ENCODE data around the gene GNPTAB. TPM values are rescaled to one million over a fixed set of nuclear protein-coding genes. Genes with fewer than 3 reads are reported as not detected.

Gene GNPTAB
- total and polyA plus RNA-seq, 2 of the 13 experiments (the other 11 are each of a cell fraction or from before 2014, with no cell fraction given): 13.6 to 19.4 TPM

DNA sequence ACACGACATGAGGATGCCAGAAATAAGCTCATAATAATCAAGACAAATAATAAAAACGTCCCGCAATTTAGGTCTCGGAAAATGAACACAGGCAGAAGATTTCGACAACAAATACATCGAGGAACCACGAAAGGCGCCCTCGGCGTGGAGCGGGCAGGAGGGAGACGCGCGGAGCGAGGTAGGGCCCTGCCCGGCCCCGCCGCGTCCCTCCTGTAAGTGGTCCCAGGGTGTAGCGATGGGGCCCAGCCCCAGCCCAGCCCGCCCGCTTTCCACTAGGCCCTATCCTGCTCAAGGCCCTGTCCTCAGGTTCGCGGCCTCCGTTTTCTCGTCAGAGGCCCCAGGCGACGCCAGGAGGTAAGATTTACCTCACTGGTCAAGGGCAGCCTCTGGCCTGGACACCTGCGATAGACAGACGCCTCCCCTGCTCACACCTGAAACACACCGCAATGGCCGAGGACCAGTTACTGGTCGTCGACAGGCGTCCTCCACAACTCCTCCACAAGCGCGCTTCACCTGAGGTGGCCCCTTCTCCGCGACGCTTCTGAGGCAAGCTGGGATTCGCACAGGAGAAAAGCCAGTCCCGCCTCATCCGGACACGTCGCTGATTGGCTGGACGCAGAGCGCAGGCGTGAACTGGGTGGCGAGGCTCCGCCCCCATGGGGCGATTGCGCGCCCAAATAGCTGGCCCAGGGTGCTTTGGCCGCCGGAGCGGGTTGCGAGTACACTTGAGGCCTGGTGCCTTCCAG, 91.7 kb downstream of the GNPTAB start, which contains the start of gene SYCP3 (continued):
- no peak for TF ChIP-seq PRDM4 (CRISPR knock-in tag; IDR thresholded peaks at IDR 0.05; ENCODE audit: borderline replicate concordance)
- TF ChIP-seq ZNF138 (CRISPR knock-in tag; IDR thresholded peaks at IDR 0.05; ENCODE audit: low read depth): no peak
- no peak for TF ChIP-seq ZFP62 (CRISPR knock-in tag; IDR thresholded peaks at IDR 0.05)
- no peak for TF ChIP-seq TP53 (CRISPR knock-in tag; conservative IDR thresholded peaks at IDR 0.05)
- TF ChIP-seq RFX5 (IDR thresholded peaks at IDR 0.05; ENCODE audit: low read depth, low read length): no peak
- no peak for TF ChIP-seq ZNF10 (CRISPR knock-in tag; IDR thresholded peaks at IDR 0.05; ENCODE audit: borderline replicate concordance, low read depth)
- no peak for TF ChIP-seq ZNF333 (CRISPR knock-in tag; IDR thresholded peaks at IDR 0.05; ENCODE audit: borderline replicate concordance)
- TF ChIP-seq IKZF5 (CRISPR knock-in tag; IDR thresholded peaks at IDR 0.05): no peak
- no peak for TF ChIP-seq NFE2L1 (CRISPR knock-in tag; IDR thresholded peaks at IDR 0.05; ENCODE audit: borderline replicate concordance)
- TF ChIP-seq KDM2A (CRISPR knock-in tag; IDR thresholded peaks at IDR 0.05; ENCODE audit: borderline replicate concordance, low read depth): 0 out of 2 replicates have a peak, but pooled peaks have one; percentile 16
- no peak for TF ChIP-seq NR2F2 (IDR thresholded peaks at IDR 0.05; ENCODE audit: borderline replicate concordance, low read depth)
- TF ChIP-seq PLSCR1 (CRISPR knock-in tag; IDR thresholded peaks at IDR 0.05; ENCODE audit: borderline replicate concordance): no peak
- no peak for TF ChIP-seq ZNF121 (CRISPR knock-in tag; IDR thresholded peaks at IDR 0.05)
- TF ChIP-seq FOSL1 (CRISPR knock-in tag; IDR thresholded peaks at IDR 0.05; ENCODE audit: borderline replicate concordance): no peak
- TF ChIP-seq, protein P1, sequence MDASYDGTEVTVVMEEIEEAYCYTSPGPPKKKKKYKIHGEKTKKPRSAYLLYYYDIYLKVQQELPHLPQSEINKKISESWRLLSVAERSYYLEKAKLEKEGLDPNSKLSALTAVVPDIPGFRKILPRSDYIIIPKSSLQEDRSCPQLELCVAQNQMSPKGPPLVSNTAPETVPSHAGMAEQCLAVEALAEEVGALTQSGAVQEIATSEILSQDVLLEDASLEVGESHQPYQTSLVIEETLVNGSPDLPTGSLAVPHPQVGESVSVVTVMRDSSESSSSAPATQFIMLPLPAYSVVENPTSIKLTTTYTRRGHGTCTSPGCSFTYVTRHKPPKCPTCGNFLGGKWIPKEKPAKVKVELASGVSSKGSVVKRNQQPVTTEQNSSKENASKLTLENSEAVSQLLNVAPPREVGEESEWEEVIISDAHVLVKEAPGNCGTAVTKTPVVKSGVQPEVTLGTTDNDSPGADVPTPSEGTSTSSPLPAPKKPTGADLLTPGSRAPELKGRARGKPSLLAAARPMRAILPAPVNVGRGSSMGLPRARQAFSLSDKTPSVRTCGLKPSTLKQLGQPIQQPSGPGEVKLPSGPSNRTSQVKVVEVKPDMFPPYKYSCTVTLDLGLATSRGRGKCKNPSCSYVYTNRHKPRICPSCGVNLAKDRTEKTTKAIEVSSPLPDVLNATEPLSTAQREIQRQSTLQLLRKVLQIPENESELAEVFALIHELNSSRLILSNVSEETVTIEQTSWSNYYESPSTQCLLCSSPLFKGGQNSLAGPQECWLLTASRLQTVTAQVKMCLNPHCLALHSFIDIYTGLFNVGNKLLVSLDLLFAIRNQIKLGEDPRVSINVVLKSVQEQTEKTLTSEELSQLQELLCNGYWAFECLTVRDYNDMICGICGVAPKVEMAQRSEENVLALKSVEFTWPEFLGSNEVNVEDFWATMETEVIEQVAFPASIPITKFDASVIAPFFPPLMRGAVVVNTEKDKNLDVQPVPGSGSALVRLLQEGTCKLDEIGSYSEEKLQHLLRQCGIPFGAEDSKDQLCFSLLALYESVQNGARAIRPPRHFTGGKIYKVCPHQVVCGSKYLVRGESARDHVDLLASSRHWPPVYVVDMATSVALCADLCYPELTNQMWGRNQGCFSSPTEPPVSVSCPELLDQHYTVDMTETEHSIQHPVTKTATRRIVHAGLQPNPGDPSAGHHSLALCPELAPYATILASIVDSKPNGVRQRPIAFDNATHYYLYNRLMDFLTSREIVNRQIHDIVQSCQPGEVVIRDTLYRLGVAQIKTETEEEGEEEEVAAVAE (CRISPR knock-in tag; IDR thresholded peaks at IDR 0.05; ENCODE audit: borderline replicate concordance): no peak
- TF ChIP-seq, protein P2, sequence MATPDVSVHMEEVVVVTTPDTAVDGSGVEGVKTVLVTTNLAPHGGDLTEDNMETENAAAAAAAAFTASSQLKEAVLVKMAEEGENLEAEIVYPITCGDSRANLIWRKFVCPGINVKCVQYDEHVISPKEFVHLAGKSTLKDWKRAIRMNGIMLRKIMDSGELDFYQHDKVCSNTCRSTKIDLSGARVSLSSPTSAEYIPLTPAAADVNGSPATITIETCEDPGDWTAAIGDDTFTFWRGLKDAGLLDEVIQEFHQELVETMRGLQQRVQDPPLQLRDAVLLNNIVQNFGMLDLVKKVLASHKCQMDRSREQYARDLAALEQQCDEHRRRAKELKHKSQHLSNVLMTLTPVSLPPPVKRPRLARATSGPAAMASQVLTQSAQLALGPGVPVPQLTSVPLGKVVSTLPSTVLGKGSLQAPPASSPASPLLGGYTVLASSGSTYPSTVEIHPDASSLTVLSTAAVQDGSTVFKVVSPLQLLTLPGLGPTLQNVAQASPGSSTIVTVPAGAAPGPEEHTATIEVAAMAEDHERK (CRISPR knock-in tag; IDR thresholded peaks at IDR 0.05; ENCODE audit: low read depth): no peak
- no peak for TF ChIP-seq ARHGAP35 (CRISPR knock-in tag; IDR thresholded peaks at IDR 0.05; ENCODE audit: borderline replicate concordance)
